PFSK-1 (cell line): ENCODE data around the gene FSTL4.

Experiments
- FOXP2 ChIP-seq: optimal IDR thresholded peaks from 2 replicates; pipeline ENCODE3; 2011; ENCODE audit warnings: borderline replicate concordance, control low read depth, inconsistent platforms; ENCODE audit not compliant: insufficient read depth; ENCODE audit errors: extremely low read length, extremely low read depth
- POLR2AphosphoS5 ChIP-seq: IDR thresholded peaks from 2 replicates; pipeline ENCODE4 v1.6.1; 2012; ENCODE audit warnings: low read depth, mild to moderate bottlenecking, control low read depth, low read length, moderate library complexity
- REST ChIP-seq, 2 experiments: IDR thresholded peaks; 2 replicates each; pipeline versions ENCODE4 v1.6.1 to v1.8.0; 2011 to 2012; ENCODE audit warnings: low read depth in 2 of 2, low read length in 2 of 2, control low read depth in 1 of 2, inconsistent platforms in 1 of 2, mild to moderate bottlenecking in 1 of 2, moderate library complexity in 1 of 2; ENCODE audit not compliant: insufficient read depth in 1 of 2
- SIN3A ChIP-seq: IDR thresholded peaks from 2 replicates; pipeline ENCODE4 v1.6.1; 2012; ENCODE audit warnings: mild to moderate bottlenecking, low read length, moderate library complexity, borderline replicate concordance; ENCODE audit not compliant: insufficient read depth
- TAF1 ChIP-seq: IDR thresholded peaks from 2 replicates; pipeline ENCODE4 v1.6.1; 2012; ENCODE audit warnings: low read length, control low read depth, borderline replicate concordance; ENCODE audit not compliant: insufficient read depth

FSTL4 gene

GRCh38 chr5:133155326-133155969 is 456.9 kb downstream of the FSTL4 start:
- TF ChIP-seq TAF1, result no peak
- no peak for TF ChIP-seq FOXP2
- TF ChIP-seq POLR2AphosphoS5, result no peak
- TF ChIP-seq SIN3A, result no peak
- no peak for TF ChIP-seq REST (IDR thresholded peaks at IDR 0.05; ENCODE audit: insufficient read depth in 1 of 2, low read depth in 2 of 2, low read length in 2 of 2)

- TF ChIP-seq POLR2AphosphoS5, result no peak
- TF ChIP-seq TAF1, result no peak
- no peak for TF ChIP-seq FOXP2
- TF ChIP-seq REST (IDR thresholded peaks at IDR 0.05; ENCODE audit: insufficient read depth in 1 of 2, low read depth in 2 of 2, low read length in 2 of 2), result no peak
- TF ChIP-seq SIN3A, result no peak
These were observed 457.9 kb downstream of the FSTL4 start for GRCh38 chr5:133154274-133155075.

GRCh38 chr5:133150909-133151544 is 461.3 kb downstream of the FSTL4 start:
- TF ChIP-seq POLR2AphosphoS5 (no peak), TAF1 (no peak), FOXP2 (no peak), REST (IDR thresholded peaks at IDR 0.05; ENCODE audit: insufficient read depth in 1 of 2, low read depth in 2 of 2, low read length in 2 of 2) (no peak), SIN3A (no peak)

GRCh38 chr5:133149345-133149744 is 463.0 kb downstream of the FSTL4 start:
- no peak for TF ChIP-seq POLR2AphosphoS5
- no peak for TF ChIP-seq REST (IDR thresholded peaks at IDR 0.05; ENCODE audit: insufficient read depth in 1 of 2, low read depth in 2 of 2, low read length in 2 of 2)
- TF ChIP-seq TAF1, result no peak
- no peak for TF ChIP-seq FOXP2
- TF ChIP-seq SIN3A, result no peak
